HG03095 (cell line): ENCODE measurements around the gene YJU2.
"Not testable (repeated sequence)": the region's sequence is repeated elsewhere in the genome, so short reads cannot be mapped to it uniquely, and the experiment has no call there.

Experiments
- ATAC-seq: cut with Tn5 transposase; IDR thresholded peaks from one replicate; pipeline ENCODE4 v1.9.1; 2021; ENCODE audit warnings: moderate library complexity; ENCODE audit not compliant: unreplicated experiment

Gene YJU2

DNA sequence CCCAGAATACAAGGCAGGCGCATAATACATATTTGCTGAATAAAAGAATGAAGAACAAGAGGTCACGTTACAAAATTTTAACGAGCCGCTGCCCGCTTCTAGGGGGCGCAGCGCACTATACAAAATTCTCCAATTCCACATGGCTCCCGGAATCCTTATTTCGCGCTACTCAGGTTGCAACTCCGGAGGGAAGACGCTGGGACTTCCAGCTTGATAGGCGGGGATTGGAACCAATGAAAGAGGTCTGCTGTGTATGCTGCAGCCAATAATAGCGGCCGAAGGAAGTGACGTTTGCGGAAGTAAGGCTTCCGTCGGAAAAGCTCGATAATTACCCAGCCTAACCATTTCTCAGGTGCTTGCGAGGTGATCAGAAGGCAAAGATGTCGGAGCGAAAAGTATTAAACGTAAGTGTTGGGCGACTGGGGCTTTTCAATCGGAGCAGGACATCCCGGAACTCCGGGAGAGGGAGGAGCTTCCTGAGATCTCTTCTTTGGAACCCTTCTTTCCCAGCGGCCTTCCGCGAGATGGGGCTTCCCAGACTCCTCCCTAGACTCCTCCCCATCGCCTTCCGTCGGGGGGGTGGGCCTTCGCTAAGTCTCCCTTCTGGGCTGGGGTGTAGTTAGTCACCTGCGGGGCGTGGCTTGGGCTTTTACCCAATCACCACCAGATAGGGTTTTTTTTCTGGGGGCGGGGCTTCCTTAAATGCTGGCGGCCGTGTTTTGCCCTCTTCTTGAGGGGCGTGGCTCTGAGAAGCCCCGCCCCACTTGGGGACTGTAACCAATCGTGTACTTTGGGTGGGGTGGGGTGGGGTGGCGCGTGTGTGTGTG lies at the start of gene YJU2:
Gene YJU2, plus strand, starts transcription at position 314 of the 827 bp plus-strand sequence. Its CDS starts 67 bp downstream, at position 381.
- peak; percentile 72 for ATAC-seq

GRCh38 chr19:4197228-4197624 lies 49.7 kb upstream of the YJU2 start:
- ATAC-seq = no peak

GRCh38 chr19:4197625-4198466 lies 49.0 kb upstream of the YJU2 start:
- ATAC-seq = no peak

DNA sequence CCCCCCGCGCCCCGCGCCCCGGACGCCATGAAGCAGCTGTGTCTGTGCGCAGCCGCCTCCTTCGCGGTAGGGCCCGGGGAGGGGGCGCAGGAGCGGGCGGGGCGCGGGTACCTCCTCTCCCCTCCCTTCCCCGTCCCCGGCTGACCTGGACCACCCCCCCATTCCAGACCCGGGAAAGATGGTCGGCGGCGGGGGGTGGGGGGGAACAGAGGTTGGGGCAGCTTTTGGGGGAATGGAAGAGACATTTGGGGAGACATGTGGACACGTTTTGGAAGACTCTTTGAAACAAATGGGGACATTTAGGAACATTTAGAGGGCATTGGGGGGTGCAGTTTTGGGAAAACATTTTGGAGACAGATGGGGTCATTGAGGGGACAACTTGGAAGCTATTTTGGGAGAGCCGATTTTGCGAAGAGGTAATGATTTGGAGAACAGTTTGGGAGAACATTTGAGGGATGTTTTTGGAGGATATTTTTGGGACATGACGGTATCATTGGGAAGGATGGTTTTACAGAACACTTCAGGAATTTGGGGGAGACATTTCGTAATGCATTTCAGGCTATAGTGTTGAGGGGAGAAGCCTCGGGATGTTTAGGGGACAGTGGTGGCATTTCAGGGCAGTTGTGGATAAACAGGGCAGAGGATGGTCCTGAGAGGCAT lies 48.3 kb upstream of the YJU2 start:
- ATAC-seq = no peak

- no peak for ATAC-seq
Measured at GRCh38 chr19:4199699-4200293, 47.1 kb upstream of the YJU2 start.

DNA sequence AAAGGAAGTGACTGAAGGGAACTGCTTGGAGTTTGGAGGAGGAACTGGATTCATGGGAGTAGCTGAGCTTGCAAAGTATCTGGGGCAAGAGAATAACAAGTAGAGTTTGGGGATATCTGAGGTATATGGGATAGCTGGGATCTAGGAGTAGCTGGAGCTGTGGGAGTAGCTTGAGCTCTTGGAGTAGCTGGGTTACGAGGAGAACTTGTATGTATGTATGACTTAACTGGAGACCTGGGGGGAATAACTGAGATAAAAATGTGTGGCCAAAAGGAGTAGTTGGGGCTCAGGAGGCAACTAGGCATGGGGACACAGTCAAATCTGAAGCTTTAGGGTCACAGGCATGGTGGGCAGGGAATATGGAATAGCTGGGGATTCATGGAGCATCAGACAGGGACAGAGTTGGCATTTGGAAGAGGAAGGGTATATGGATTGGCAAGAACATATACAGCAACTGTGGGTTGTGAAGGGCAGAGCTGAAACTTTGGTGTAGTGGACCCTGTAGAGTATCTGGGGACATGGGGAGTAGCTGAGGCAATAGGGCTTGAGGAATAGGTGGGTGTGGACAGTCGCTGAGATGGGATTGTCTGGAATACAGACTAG lies 45.8 kb upstream of the YJU2 start:
- ATAC-seq = no peak

DNA sequence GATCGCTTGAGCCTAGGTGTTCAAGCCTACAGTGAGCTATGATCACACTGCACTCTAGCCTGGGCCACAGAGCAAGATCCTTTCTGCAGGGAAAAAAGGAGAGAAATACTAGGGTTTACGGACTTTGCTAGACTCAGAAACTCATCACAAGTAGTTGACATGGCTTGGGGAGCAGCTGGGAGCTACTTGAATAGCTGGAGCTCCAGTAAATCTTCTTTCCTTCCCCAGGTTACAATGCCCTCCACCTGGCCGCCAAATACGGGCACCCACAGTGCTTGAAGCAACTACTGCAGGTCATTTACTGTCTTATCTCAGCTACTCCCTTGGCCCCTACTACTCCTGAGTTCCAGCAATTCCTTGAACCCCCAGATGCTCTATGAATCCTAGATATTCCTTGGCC lies 45.1 kb upstream of the YJU2 start:
- no peak for ATAC-seq

DNA sequence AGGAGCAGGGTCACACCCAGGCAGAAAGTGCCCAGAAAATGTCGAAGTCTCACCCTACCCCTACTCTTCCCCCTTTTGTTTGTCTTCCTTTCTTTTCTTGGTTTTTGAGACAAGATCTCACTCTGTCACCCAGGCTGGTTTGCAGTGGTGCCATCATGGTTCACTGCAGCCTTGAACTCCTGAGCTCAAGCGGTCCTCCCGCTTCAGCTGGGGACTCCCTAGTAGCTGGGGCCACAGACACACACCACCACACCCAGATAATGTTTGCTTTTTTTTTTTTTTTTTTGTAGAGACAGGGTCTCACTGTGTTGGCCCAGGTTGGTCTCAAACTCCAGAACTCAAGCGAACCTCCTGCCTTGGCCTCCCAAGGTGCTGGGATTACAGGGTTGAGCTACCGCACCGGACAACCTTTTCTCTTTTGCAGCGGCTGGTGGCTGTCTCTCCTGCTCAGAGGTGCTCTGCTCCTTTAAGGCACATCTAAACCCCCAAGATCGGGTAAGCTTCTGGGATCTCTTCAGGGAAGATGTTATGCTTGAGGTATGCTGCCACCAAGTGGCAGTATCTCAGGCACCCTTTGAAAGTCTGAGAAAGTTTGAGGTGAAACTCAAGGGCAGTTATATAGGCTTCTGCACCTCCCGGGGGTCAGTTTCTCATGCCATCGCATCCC lies 39.9 kb upstream of the YJU2 start:
- ATAC-seq = no peak

DNA sequence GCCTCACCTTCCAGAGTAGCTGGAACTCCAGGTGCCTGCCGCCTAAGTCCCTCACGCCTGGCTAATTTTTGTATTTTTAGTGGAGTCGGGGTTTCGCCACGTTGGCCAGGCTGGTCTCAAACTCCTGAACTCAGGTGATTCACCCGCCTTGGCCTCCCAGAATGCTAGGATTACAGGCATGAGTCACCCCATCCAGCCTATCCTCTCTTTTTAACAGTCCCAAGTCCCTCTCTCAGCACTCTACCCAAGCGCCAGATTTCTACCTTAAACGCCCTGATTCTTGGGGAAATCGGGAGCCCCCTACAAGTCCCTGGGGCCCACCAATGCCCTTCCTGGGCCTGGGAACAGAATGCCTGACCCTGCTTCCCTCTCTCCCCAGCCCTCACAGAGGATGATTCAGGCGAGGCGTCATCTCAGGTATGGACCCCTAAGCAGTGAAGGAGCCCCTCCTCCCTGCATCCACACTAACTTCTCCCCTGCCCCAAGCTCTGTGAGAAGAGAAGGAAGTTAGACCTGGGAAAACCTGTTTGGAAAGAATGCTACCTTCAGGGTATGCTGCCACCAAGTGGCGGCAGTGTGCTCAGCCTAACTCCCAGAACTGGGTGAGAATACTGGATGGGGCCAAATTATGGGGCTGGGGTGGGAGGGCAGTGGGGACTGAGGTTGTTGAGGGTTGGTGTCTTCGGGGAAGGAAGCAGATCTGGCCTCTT lies 38.3 kb upstream of the YJU2 start:
- ATAC-seq = no peak

DNA sequence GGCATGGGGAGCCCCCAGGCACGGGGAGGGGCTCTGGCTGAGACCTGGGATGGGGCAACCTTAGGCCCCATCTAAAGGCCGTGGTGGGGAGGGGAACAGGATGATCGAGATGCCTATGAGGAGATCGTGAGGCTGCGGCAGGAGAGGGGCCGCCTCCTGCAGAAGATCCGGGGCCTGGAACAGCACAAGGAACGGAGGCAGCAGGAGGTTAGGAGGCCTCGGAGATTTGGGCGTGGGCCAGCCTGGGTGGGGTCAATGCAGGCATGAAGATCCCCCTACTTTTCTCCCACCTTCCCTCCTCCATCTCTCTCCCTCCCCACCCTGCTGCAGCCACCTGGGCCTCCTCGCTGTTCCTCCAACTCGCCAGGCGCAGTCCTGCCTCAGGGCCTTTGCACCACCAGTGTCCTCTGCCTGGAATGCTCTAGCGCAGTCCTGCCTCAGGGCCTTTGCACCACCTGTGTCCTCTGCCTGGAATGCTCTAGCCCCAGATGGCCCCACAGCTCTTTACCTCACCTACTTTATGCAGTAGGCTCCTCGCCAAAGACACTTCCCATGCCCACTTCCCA lies 36.6 kb upstream of the YJU2 start:
- ATAC-seq = no peak

DNA sequence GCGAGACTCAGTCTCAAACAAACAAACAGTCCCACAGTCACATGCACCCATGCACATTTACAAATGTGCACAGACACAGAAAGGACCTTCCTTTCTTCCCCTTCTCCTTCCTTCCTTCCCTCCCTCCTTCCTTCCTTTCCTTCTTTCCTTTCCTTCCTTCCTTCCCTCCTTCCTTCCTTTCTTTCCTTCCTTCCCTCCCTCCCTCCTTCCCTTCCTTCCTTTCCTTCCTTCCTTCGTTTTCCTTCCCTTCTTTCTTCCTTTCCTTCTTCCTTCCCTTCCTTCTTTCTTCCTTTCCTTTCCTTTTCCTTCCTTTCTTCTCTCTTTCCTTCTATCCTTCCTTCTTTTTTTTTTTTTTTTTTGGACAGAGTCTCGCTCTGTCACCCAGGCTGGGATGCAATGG lies 33.8 kb upstream of the YJU2 start:
- no peak for ATAC-seq

GRCh38 chr19:4215807-4216206 lies 31.1 kb upstream of the YJU2 start:
- ATAC-seq = no peak

- no peak for ATAC-seq
Measured at GRCh38 chr19:4216846-4217245, 30.0 kb upstream of the YJU2 start.

DNA sequence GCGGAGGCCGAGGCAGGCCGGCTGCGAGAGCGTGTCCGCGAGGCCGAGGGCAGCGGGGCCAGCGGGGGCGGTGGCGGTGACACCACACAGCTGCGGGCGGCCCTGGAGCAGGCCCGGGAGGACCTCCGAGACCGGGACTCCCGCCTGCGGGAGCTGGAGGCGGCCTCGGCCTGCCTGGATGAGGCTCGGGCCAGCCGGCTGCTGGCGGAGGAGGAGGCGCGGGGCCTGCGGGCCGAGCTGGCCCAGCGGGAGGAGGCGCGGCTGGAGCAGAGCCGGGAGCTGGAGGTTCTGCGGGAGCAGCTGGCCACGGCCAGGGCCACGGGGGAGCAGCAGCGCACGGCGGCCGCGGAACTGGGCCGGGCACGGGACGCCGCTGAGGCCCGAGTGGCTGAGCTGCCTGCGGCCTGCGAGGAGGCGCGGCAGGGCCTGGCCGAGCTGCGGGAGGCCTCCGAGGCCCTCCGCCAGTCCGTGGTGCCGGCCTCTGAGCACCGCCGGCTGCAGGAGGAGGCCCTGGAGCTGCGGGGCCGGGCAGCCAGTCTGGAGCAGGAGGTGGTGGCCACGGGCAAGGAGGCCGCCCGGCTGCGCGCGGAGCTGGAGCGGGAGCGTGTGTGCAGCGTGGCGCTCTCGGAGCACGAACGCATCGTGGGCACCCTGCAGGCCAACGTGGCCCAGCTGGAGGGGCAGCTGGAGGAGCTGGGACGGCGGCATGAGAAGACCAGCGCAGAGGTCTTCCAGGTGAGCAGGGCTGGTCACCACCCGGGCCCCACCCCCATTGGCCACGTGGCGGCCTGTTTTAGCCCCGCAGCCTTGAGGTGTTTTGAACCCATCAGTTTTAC lies 29.2 kb upstream of the YJU2 start:
- no peak for ATAC-seq

DNA sequence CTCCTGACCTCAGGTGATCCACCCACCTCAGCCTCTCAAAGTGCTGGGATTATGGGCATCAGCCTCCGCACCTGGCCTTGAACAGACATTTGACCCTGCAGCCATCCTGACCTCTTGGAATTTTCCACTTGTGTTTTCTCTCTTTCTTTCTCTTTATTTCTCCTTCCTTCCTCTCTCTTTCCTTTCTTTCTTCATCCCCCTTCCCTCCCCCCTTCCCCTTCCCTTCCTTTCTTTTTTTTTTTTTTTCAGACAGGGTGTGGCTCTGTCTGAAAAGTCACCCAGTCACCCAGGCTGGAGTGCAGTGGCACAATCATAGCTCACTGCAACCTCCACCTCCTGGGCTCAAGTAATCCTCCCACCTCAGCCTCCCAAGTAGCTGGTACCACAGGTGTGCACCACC lies 28.4 kb upstream of the YJU2 start:
- ATAC-seq = not testable (repeated sequence)

DNA sequence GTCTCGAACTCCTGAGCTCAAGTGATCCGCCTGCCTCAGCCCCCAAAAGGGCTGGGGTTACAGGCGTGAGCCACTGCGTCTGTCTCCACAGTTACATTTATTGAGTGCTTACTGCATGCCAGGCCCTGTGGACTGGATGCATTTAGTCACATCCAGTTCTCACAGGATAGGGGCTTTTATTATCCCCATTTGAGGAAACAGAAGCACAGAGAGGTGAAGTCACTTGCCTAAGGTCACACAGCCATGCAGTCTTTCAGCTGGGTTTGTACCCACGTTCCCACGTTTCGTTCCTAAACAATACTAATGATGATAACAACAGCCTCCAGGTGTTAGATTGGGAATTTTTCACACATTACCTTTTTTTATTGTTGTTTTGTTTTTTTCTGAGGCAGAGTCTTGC lies 26.7 kb upstream of the YJU2 start:
- ATAC-seq = no peak

- ATAC-seq = no peak
Measured at GRCh38 chr19:4224470-4224869, 22.4 kb upstream of the YJU2 start.

DNA sequence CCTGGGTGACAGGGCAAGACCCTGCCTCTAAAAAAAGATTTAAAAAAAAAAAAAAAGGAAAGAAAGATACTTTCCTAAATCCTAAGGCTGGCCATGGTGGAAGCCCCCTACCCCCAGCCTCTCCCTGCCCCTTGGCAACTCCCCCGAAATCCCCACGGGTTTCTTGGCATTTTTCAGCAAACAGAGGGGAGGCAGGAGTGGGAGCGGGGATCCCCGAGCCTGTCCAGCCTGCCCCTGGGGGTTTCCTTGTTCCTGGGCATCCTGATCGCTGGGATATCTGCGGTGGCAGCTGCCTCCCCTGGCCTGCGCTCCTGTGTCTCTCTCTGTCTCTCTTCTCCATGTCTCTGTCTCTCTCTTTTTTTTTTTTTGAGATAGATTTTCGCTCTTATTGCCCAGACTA lies 21.0 kb upstream of the YJU2 start:
- no peak for ATAC-seq
